EL (cell line): ENCODE results near the gene DDX1.
"Not testable (repeated sequence)": the region's sequence is repeated elsewhere in the genome, so short reads cannot be mapped to it uniquely, and the experiment has no call there.

Source experiments
- DNase-seq: peaks from one replicate; pipeline ENCODE4 v3.0.0-alpha.2; 2016

DDX1 gene

DNA sequence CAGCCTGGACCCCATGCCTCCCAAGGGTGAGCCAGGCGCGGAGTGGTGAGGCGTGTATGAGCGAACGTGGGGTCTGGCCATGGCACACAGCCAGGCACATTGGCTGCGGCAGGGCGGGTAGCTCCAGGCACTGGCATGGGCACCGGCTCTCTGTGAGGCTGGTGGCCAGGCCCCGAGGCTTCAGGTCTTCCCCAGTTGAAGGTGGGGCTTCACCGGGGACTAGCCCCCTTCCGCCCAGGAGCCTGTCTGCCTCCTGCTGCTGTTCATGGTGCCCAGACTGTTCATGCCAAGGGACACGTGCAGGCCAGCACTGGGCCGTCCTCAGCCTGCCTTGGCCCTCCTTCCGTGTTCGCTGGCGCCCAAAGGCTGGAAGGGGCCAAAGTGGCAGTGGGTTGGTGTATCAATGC lies 26.8 kb downstream of the DDX1 start:
- no peak for DNase-seq

DNA sequence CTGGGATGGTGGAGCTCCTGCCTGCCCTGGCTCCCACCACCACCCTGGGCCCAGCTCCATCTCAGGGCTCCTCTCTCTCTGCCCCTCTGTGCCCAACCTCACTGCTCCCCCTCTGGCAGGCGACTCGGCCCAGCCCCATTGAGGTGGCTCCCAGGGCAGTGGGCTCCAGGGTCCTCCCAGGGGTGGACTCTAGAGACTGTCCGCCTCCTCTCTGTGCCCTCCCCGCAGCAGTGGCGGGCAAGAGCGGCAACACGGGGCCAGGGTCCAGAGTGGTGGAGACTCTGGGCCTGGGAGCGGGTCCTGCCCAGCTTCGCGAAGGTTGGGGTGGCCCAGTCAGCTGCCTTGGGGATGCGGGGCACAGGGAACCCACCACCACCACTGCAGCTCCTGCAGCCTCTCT lies 27.4 kb downstream of the DDX1 start:
- no peak for DNase-seq

GRCh38 chr2:15619510-15619909 lies 27.8 kb downstream of the DDX1 start:
- DNase-seq, result no peak

- DNase-seq, result no peak
Measured at GRCh38 chr2:15619938-15620337, 28.3 kb downstream of the DDX1 start.

GRCh38 chr2:15620340-15620739 lies 28.7 kb downstream of the DDX1 start:
- no peak for DNase-seq

DNA sequence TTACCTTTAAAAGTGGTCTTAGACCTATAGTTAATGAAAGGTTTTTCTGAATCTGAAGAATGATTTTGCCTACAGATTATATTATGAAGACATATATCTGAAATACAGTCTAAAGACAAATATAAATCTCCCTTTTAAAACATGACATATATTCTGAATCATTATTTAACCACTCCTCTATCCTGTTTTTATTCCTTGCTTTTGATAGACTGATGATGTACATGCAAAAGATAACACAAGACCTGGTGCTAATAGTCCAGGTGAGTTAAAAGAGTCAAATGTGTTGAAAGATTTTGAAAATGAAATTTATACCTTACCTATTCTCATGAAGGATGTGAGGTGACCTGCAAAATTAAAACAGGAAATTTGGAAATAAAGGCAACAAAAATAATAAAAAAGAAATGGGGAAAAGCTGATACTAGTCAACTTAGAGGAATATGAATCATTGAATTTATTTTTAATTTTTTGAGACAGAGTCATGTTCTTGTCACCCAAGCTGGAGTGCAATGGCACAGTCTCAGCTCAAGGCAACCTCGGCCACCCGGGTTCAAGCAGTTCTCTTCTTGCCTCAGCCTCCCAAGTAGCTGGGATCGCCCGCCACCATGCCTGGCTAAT lies 29.3 kb downstream of the DDX1 start:
- no peak for DNase-seq

- DNase-seq, result not testable (repeated sequence)
Measured at GRCh38 chr2:15621472-15621870, 29.8 kb downstream of the DDX1 start.

DNA sequence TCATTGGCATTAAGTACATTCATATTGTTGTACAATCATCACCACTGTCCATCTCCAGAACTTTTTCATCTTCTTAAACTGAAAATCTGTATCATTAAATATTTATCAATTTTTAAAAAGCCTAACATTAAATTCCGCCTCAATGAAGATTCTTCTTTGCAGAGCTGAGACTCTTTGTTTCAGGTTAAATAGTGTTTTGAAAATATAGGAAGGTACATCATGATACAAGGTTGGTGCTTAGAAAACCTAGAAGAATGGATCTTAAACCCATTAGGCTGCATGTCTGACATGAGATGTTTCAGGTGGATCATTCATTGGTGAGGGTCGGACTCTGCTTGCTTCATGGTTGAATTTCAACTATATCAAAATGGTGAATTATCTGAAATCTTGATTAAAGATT lies 30.5 kb downstream of the DDX1 start:
- no peak for DNase-seq

DNA sequence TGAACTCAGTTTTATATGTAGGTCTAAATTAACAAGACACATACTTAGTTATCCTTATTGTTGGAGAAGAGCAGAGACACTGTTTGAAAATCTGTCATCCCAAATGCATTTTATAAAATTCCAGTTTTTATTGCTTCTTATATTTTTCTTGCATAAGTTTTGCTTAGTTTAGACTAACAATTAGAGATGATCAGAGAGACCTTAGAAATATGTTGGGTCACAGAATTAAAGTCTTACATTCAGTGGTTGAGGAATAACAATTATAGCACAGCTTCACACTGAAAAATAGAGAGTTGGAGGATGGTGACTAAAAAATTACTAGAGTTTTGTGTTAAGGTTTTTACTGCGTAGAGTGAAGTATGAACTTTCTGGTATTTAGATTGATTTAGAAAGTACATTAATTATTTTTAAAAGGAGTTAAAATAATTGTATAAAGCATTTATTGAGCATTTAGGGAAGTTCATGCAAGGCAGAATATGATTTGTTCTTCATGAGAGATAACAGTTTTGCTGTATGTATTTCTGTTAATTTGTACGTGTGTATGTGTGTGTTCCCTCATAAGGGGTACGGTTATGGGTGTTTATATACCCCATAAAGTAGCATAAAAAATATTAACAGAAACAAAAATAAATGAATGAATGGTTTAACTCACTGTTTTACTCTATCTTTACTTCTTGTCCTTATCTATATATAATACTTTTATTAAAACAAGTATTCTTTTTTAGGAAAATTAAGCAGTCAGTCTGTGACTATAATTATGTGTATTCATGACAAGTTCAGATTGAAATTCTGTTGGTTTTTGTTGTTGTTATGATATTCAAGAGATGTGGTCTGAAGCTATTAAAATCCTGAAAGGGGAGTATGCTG lies 31.2 kb downstream of the DDX1 start:
- no peak for DNase-seq

GRCh38 chr2:15623481-15623796 lies 31.8 kb downstream of the DDX1 start:
- no peak for DNase-seq

GRCh38 chr2:15623898-15624541 lies 32.4 kb downstream of the DDX1 start:
- DNase-seq, result no peak

GRCh38 chr2:15624903-15625302 lies 33.2 kb downstream of the DDX1 start:
- DNase-seq, result no peak

DNA sequence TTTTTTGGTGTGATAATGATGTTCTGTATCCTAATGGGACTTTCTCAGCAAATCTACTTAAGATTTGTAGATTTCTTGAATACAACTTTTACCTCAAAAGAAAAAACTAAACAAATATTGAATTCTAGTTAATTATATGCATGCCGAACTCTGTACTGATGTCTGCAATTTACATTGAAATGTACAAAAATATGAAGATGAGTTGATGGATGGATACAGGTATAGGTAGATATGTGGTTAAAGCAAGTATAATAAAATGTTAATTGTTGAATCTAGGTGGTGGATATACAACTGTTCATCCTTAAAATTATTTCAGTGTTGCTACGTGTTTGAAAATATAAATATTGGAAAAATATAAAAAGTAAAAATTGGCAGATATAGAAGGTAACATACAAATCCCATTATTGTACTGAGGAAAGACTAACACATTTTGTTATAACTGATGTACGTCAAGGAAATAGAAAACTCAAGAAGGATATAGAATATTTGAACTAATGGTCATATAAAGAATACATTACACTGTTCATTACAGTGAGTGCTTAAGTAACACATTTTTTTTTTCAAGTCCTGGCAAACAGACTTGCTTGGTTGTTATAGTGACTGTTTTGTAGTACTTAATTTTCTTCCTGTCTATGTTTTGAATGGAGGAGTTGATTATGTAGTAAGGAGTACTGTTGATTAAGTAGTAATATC lies 33.8 kb downstream of the DDX1 start:
- no peak for DNase-seq

DNA sequence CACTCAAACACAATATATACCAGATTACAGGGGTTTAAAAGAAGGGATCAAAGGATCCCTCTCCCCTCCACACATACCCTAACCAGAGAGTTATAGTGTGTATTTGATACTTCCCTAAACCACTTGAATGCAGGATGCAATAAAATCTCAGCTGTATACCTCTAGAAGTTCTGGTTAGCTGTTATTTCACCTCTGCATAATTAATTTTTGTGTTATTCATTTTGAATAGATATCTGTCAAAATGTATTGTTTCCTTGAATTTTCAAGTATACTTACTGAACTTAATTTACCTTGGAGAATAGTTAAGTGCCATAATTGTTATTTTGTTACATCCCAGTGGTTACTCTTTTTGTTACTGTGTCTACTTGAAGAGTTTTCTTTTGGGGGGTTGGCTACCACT lies 34.5 kb downstream of the DDX1 start:
- no peak for DNase-seq

GRCh38 chr2:15626967-15627366 lies 35.3 kb downstream of the DDX1 start:
- DNase-seq, result no peak

DNA sequence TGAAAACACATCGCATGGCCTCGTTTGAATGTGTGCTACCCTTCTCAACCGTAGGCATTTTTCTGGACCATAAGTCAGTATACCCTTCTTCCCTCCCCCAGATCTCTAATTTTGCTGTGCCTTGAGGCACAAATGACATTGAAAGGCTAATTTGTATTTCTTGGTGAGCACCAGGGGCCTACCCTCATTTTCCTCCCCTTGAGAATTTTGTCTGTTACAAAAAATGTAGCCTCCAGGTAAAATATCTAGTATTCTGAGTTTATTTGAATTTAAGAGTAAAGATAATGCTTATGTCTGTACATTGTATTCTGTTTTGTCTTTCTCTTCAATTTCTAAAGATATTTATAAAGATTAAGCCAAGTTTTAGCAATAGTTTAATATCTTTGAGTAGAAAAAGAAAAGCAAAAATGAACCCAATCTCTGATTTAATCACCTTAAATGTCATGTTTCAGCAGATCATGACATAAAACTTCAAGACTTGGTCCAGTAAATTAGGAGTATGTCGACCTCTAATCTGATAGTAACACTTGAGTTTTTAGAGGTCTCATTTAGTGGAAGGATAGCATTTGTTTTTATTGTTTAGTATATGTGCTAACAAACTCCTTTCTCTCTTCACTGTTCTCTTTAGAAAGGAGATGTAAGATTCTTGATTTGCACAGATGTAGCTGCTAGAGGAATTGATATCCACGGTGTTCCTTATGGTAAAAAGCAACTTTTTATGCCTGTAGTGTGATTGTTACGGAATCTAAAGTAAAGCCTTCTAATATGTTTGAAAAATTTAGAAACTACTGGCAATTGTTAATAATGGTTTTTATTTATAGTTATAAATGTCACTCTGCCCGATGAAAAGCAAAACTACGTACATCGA lies 36.4 kb downstream of the DDX1 start:
- no peak for DNase-seq

DNA sequence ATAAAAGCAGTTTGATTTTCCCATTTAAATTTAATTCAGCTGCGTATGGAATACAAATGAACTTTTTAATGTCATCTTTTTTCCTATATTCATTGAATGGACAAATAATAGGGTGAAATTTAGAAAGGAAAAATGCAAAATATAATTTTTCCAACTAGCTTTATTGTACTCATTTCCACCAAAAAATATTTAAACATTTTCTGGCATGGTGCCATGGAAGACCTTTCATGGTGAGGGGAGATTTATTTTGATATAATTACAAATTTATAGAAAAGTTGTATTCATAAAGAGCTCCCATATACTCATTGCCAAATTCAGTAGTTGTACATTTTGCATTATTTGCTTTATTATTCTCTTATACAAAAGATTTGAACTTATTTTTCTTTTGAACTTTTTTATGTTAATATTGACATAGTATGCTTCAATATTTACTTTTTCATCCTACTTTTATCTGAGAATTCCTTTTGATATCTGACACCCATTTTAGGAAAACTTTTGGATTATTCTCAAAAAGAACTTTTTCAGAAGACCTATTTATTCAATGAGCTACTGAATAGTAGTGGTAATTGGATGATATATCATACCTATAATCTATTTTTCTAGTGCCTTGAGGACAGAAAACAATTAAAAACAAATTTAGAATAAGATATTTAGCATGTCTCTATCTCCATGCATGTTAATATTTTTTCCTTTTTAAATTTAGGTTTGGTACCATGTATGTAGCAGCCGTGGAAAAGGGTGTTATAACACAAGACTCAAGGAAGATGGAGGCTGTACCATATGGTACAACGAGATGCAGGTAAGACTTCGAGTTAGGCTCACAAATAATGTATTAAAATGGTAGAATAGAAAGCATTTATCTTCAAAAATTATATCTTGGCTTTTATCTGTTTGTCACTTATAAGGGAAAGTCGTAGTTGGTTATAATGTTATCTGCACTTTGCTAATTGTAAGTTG lies 37.5 kb downstream of the DDX1 start:
- no peak for DNase-seq

- DNase-seq, result no peak
Measured at GRCh38 chr2:15630121-15630977, 38.7 kb downstream of the DDX1 start.

DNA sequence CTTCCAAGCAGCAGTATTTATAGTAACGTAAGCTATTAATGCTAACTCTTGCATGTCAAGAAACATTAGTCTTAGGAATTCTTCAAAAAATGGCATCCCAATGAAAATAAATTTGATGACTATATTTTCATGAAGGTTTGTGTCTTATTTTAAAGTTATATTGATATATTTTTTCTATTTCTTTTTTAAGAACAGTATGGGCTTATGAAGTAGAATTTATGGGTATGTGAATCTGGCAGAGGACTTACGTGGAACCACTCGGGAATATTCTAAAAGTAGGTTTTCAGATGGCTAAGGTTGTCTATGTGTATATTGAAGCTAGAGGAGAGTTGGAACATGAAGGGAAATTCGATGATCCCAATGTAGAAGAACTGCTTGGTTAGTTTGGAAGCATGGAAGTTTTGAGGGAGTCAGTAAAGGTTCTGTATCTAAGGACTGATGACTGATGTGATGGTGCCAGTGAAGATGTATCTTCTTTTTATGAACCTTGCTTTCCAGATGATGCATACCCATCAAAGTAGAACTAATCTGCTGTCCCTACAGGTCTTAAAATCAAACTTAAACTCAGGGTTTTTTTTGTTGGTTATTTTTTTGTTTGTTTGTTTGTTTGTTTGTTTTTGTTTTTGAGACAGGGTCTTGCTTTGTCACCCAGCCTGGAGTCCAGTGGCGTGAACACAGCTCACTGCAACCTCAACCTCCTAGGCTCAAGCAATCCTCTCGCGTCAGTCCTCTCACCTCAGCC lies 39.5 kb downstream of the DDX1 start:
- DNase-seq, result no peak

DNA sequence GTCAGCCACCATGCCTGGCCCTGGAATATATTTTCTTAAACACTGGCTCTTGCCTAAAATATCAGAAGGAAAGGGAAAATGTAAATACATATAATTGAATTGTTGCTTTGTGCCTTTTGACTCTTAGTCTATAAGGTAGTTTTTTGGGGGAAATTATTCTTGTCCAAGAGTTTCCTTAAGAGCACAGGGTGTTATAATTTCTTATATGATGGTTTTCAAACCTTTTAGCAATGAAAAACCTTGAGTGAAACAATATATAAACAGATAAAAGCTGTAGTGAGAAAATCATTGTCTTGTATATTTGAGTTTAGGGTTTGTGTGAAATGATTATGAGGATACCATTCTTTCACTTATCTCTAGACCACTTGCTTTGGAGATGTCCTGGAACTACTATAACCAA lies 40.2 kb downstream of the DDX1 start:
- no peak for DNase-seq
